ENCODE measurements around the gene LST1.

DNA sequence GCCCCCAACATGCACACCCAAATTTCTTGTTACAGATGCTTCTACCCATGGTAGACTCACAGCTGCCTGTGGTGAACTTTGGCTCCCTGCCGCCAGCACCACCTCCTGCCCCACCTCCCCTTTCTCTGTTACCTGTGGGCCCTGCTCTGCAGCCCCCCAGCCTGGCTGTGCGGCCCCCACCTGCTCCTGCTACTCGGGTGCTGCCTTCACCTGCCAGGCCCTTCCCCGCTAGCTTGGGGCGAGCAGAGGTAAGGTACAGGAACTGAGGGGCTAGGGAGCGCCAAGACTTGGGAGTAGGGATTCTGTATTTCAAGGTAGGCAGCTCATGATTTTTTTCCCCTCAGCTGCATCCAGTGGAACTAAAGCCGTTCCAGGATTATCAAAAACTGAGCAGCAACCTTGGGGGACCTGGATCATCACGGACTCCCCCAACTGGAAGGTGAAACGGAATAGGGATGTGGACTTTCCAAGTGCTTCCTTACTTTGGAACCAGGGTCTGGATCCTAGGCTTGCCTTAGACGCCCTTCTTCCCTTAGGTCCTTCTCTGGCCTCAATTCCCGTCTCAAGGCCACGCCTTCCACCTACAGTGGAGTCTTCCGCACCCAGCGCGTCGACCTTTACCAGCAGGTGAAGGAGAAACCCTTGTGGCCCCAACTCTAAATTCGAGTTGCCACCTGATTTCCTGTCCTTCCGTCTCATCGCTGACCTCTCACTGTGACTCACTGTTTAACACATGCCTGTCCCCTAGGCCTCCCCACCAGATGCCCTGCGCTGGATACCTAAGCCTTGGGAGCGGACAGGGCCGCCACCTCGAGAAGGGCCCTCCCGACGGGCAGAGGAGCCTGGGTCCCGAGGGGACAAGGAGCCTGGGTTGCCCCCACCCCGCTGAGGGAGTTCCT is 50.9 kb downstream of the LST1 start:
- TF ChIP-seq, protein P1, sequence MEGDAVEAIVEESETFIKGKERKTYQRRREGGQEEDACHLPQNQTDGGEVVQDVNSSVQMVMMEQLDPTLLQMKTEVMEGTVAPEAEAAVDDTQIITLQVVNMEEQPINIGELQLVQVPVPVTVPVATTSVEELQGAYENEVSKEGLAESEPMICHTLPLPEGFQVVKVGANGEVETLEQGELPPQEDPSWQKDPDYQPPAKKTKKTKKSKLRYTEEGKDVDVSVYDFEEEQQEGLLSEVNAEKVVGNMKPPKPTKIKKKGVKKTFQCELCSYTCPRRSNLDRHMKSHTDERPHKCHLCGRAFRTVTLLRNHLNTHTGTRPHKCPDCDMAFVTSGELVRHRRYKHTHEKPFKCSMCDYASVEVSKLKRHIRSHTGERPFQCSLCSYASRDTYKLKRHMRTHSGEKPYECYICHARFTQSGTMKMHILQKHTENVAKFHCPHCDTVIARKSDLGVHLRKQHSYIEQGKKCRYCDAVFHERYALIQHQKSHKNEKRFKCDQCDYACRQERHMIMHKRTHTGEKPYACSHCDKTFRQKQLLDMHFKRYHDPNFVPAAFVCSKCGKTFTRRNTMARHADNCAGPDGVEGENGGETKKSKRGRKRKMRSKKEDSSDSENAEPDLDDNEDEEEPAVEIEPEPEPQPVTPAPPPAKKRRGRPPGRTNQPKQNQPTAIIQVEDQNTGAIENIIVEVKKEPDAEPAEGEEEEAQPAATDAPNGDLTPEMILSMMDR (IDR thresholded peaks at IDR 0.05), result no peak
- no peak for TF ChIP-seq POLR2A (IDR thresholded peaks at IDR 0.05)
